KG1 (cell line): ENCODE data around the gene HOXA7.

Experiments
- DNase-seq: peaks from one replicate; lab custom pipeline; 2025; lab: John Stamatoyannopoulos, UW

The HOXA7 gene

GRCh38 chr7:27193335-27194001, 37.0 kb upstream of the HOXA7 start:
- no peak for DNase-seq

- no peak for DNase-seq
Measured at GRCh38 chr7:27192546-27193334, 36.3 kb upstream of the HOXA7 start.

GRCh38 chr7:27191833-27192545, 35.5 kb upstream of the HOXA7 start:
- no peak for DNase-seq

- no peak for DNase-seq
Measured at GRCh38 chr7:27191161-27191731, 34.8 kb upstream of the HOXA7 start.

GRCh38 chr7:27189997-27190748, 33.7 kb upstream of the HOXA7 start:
- no peak for DNase-seq

GRCh38 chr7:27189295-27189996, 33.0 kb upstream of the HOXA7 start:
- no peak for DNase-seq

GRCh38 chr7:27188386-27189294, 32.2 kb upstream of the HOXA7 start:
- no peak for DNase-seq

- no peak for DNase-seq
Measured at GRCh38 chr7:27187475-27188385, 31.3 kb upstream of the HOXA7 start.

- DNase-seq = no peak
Measured at GRCh38 chr7:27186668-27187474, 30.4 kb upstream of the HOXA7 start.

GRCh38 chr7:27185854-27186667, 29.6 kb upstream of the HOXA7 start:
- DNase-seq = no peak

- no peak for DNase-seq
Measured at GRCh38 chr7:27185013-27185853, 28.8 kb upstream of the HOXA7 start, which contains the start of gene HOXA11. Gene HOXA11, minus strand, starts transcription at chr7:27185232. Its CDS starts 88 bp downstream, at chr7:27185144.

- DNase-seq = no peak
Measured at GRCh38 chr7:27184337-27185012, 28.0 kb upstream of the HOXA7 start.

GRCh38 chr7:27183682-27184336, 27.3 kb upstream of the HOXA7 start:
- no peak for DNase-seq

GRCh38 chr7:27182861-27183681, 26.6 kb upstream of the HOXA7 start:
- no peak for DNase-seq
